ENCODE measurements around the gene ULBP3.
"Not testable (repeated sequence)": the region's sequence is repeated elsewhere in the genome, so short reads cannot be mapped to it uniquely, and the experiment has no call there.

ULBP3 gene

DNA sequence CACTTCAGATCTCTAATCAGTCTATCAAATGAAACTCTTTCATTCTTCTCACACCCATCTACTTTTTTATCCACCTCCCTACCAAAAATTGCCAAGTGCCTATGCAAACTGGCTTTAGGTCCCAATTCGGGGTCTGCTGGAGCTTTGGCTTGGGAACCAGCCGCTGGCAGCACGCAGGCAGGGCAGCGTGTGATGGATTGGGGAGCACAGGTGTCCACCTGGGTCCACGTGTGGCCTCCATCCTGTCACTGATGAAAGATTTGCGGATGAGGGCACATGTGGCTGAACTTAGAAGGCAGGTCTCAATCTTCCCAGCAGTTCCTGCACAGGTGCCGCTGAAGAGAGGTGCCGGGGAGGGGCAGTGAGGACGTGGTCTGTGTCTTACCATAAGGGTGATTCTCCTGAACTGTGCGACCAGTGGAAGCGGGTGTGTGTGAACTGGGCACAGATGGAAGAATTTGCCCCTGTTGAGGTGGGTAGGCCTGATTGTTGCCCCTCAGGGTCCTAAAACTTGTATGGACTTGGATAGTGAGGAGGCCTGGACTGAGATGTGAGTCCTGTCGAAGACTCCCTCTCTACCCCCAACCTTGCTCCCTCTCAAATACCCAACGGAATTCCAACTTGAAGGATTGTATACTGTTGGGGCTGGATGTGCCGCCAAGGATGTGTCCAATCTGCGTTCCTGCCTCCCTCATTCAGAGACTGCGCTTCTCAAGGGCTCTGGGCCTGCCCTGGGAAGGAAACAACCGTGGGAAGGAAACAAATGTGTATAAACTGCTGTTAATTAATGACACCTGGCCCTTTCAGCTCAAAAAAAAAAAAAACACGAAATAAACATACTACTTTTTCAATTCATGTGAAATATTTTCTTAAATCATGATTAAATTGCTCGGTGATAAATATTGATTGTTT is 25.2 kb downstream of the ULBP3 start:
- no peak for DNase-seq (ENCODE audit: extremely low read depth in 1 of 2, low read depth in 1 of 2)

DNA sequence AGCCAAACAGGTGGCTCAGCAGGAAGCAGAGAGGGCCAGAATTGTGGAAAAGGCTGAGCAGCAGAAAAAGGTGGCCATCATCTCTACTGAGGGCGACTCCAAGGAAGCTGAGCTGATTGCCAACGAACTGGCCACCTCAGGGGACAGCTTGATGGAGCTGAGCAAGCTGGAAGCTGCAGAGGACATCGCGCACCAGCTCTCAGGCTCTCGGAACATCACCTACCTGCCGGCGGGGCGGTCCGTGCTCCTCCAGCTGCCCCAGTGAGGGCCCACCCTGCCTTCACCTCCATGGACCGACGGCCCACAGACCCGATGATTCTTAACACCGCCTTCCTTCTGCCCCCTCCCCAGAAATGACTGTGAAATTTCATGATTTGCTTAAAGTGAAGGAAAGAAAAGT is 25.8 kb downstream of the ULBP3 start:
- DNase-seq (ENCODE audit: extremely low read depth in 1 of 2, low read depth in 1 of 2), result no peak

DNA sequence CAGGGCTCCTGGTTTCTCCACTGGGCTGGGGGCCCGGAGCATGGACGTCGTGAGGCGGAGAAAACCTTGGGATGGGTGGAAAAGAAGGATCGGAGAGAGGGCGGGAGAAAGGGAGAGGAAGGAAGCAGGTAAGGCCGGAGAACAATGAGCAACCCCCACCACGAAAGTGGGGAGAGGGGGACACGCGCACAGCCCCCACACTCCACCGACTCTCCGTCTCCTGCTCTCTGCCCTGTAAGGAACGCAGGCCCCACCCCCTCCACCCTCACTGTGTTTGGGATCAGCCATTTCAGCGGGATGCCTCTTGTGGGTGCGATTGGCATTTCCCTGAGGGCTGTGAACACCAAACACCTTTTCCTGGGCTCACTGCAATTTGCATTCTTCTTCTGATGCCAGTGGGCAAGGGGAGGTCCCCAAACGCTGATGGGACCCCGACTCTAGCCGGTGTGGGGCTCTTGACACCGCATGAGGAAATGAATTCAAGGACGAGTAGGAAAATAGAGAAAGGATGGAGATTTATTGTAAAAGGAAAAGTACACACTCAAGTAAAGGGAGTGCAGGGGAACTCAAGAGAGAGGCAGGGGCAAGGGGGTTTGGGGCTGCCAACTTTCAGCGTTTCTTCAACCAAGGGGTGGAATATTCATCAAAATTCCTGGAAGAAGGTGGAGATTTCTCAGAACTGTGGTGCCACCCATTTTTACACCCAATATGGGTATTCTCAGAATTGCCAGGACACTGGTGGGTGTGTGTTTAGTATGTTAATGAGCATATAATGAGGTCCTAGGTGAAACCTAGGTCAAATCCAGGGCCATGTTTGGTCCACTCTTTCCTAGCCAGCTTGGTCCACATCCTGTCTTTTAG is 30.5 kb downstream of the ULBP3 start:
- DNase-seq (ENCODE audit: extremely low read depth in 1 of 2, low read depth in 1 of 2), result no peak

DNA sequence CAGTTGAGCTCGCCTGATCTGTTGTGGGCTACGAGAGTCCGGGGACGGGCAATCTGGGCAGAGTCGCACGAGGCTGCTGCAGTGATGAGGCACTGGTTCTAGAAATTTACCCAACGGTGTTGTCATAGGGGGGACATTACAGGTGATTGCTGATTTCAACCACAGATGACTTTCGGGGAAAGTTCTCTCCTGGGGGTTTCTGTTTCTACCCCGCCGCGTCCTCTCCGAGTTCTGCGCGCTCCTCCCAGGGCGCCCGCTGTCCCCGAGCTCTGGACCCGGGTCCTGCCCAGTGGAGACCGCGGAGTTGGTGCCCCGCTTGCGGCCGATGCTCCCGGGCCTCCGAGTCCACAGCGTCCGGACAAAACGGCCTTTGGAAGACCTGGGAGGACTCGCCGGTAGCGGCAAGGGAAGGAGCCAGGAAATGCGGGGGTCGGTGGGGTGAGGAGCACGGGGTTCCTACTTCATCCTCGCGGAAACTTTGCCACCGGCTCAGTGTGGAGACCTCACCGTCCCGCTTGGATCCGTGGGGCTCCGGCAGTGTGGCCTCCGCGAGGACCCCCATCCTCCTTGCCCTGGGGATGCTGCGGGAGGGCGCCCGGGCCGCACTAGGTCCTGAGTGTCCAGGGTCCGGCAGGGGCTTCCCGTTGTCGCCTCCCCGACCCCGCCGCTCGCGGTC is 31.3 kb downstream of the ULBP3 start:
- no peak for DNase-seq (ENCODE audit: extremely low read depth in 1 of 2, low read depth in 1 of 2)

DNA sequence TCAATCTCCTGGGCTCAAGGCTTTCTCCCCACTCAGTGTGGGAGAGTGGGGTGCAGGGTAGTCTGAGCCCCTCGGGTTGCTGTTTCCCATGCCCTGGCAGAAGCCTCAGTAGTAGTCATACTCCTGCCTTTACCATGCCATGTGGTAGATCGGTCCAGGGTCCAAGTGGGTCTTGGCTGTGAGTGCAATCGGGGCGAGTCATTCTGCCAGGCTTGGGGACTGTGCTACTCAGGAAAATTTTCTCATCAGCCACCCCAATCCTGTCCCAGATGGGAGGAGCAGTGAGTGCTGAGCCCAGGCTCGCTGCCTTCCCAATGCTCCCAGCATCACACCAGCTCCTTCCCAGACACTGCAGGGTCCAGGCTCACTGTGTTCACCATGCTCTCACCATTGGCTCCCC is 32.8 kb downstream of the ULBP3 start:
- no peak for DNase-seq (ENCODE audit: extremely low read depth in 1 of 2, low read depth in 1 of 2)

DNA sequence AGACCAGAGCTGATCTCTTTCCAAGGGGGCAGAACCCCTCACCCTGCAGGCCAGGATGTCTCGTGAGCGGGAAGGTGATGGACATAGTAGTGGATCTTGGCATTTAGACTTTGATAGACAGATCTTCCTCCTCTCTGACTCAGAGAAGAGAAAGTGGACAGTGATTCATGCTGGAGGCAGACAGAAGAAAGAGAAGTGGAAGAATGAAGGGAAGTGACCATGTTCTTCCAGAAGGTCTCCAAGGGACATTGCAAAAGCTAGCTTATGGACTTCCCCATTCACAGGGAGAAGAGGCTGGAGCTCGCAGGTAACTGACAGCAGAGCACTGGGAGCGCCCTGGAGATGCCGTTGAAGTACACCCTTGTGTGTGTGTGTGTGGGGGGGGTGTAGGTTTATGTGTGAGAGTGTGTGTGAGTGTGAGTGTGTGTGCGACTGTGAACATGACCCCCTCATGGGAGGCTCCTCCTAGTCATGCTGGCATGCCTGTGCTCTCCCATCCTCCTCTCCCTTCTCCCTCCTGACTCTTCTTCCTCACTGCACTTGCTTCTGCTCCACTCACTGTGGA is 35.6 kb downstream of the ULBP3 start:
- DNase-seq (ENCODE audit: extremely low read depth in 1 of 2, low read depth in 1 of 2), result no peak

DNA sequence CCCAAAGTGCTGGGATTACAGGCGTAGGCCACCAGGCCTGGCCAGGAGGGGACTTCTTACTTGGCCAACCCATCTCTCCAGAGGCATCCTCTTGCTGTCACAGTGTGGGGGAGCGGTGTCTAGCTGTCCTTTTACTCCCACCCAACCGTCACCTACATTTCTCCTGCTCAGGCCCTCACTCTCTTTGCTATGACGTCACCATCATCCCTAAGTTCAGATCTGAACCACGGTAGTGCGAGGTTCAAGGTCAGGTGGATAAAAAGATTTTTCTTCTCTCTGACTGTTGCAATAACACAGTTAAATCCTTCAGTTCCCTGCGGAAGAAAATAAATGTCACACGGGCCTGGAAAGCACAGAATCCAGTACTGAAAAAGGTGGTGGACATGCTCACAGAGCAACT is 36.3 kb downstream of the ULBP3 start:
- no peak for DNase-seq (ENCODE audit: extremely low read depth in 1 of 2, low read depth in 1 of 2)

DNA sequence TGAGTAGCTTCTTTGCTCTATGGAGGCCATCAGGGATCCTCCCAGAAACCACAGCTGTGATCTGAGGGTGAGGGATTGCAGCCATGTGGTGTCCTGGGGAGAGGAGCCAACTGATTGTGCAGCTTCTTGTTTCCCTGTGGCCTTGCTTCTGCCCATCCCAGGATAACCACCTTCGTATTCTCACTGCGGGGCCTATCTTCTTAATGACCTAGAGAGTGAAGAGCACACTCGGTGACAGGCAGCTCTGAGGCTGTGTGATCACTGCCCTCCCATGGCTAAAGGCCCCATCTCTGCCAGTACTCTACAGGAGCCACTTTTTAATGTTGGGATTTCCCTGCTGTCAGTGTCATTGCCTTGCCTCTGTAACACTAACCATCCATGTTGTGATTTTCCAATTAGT is 38.3 kb downstream of the ULBP3 start:
- DNase-seq (ENCODE audit: extremely low read depth in 1 of 2, low read depth in 1 of 2), result no peak

DNA sequence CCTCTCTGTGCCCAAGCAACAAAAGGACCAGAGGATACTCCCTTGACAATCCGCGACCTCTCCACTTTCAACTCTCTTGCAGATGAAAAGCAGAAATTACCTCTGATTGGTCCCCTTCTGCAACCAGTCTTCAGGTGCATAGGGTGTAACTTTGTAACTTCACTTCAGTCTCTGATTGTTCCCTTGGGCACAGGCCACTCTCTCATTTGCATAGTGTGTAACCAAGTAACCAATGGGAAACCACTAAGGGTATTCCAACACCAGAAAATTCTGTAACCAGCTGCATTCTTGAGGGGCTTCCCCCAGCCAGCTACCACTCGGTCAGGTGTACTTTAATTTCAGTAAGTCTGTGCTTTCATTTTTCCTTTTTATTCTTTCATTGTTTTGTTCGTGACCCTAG is 39.2 kb downstream of the ULBP3 start:
- DNase-seq (ENCODE audit: extremely low read depth in 1 of 2, low read depth in 1 of 2), result no peak

DNA sequence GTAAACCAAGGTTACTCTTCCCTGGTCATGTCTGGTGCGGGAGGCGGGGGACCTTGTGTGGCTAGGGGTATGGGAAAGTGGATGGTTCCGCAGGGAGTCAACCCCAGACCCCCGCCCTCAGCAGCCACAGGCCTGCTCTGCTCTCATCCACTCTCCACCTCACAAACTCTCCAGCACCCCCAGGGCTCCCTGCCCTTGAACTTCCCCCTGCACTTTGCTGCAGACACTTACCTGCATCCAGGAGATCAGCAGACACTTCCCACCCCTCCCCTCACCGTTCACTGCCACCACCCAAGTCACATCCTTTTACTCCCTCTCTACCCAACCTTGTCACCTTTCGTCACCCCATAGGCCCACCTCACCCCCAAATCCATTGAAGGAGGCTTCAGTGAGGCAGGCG is 39.6 kb downstream of the ULBP3 start:
- no peak for DNase-seq (ENCODE audit: extremely low read depth in 1 of 2, low read depth in 1 of 2)

DNA sequence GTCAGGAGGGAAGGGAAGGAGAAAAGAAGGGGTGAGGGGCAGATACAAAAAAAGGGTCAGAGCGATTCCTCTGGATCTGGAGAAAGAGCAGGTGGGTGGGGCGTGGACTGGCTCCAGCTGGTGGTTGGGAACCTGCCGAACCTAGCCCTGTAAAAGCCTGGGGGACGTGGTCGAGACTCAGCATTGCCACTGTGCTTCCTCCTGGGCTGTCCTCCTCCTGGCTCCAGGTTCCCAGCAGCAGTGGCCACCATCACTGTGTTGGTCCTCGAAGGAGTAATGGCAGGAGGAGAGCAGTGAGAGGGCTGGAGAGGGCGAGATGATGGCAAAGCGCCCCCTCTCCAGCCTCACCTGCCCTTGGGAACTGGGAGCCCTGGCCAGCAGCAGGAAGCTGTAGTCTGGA is 40.1 kb downstream of the ULBP3 start:
- no peak for DNase-seq (ENCODE audit: extremely low read depth in 1 of 2, low read depth in 1 of 2)

DNA sequence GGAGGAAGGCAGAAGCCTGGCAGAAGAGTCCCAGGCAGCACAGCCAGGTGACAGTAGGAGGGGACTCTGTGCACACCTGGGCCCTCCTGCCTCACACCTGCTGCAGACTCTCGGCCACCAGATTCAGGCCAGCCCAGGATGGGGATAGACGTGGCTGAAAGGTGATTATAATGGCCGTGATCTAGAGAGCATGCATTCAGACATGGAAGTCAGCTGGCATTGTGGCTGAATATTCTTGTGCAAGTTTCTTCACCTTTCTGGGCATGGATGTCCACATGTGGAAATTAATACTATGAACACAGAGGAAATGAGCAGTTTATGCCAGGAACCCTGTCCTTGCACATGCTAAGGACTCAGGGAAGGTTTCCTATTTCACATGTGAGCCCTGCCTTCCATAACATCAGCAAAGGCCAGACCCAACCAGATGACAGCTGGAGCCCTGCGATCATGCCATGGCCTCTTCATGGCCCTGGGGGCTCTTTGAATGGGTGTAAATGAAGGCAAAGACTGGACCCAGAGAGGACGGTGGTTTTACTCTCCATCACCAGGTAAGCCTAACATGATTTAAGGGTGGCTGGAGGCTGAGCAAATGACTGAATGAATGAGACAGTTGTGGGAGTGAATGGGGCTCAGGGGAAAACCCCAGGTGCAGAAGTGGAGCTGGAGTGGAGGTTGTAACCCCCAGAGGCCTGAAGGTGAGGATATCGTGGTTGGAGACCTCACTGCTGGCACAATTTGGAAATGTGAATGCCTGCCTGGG is 40.9 kb downstream of the ULBP3 start:
- no peak for DNase-seq (ENCODE audit: extremely low read depth in 1 of 2, low read depth in 1 of 2)

DNA sequence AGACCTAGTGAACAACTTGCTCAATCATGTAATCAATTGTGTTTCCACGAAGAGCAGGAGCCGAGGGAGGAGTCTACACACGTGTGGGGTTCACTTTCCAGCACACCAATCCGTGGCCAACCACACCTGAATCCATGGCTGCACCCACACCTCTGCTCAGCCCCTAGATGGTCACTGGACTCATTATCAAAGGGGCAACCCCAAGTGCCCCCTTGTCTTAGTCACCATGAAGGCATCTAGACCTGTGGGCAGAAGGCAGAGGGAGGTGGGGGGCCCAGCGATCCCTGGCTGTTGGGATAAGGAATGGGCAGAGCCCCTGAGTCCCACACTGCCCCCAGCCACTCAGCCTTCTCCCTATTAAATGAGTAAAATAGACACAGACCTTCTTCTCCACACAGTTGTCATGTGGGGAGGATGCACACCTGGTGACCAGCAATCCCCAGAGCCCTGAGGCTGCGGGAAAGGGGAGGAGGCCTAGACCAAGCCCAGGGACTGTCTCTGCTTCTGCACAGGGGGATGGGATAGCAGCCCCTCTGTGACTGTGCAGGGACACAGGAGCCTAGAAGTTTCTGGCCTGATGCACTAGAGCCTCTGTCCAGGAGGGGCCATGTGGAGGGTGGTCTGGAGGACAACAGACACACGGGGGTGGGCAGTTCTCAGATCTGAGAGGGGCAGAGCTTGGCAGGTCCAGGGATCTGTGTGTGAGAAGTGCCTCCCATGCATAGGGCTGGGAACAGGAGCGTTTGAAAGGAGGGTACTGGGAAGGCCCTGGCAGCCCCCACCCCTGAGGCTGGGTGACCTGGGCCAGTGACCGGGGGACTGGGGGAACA is 41.7 kb downstream of the ULBP3 start:
- no peak for DNase-seq (ENCODE audit: extremely low read depth in 1 of 2, low read depth in 1 of 2)

DNA sequence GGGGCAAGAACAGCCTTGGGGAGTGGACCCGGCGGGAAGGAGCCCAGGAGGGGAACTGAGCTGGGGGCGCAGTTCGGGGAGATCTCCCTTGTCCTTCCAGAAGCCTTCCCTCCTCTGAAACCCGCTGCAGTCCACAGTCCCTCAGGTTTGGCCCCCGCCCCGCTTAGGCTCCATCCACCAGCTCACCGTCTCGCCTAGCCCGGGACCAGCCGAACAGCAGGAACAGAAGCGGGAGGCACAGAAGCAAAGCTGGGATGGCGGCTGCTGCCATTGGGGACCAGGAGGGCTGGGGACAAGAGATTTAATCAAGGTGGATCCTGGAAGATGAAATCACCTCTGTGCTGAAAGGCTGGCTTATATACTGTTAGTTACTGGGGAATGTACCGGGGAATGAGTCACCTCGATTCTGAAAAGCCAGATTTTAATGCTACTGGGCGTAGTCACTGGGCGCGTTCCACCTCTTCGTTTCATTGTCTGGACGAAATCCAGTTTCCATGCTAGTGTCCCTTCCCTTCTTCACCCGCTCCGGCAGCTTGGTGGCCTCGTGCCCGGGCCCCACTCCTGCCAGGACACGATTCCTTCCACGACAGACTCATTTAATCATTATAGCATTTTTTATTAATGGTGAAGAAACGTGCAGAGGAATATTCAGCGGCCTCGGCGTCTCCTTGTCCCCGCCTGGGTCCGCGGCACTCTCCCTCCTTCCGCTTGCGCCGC is 43.6 kb downstream of the ULBP3 start, which contains the start of gene RAET1L:
RAET1L (minus strand) TSS at position 332 of the 717 bp plus-strand sequence; CDS start at position 271, 61 bp downstream.
- no peak for DNase-seq (ENCODE audit: extremely low read depth in 1 of 2, low read depth in 1 of 2)

DNA sequence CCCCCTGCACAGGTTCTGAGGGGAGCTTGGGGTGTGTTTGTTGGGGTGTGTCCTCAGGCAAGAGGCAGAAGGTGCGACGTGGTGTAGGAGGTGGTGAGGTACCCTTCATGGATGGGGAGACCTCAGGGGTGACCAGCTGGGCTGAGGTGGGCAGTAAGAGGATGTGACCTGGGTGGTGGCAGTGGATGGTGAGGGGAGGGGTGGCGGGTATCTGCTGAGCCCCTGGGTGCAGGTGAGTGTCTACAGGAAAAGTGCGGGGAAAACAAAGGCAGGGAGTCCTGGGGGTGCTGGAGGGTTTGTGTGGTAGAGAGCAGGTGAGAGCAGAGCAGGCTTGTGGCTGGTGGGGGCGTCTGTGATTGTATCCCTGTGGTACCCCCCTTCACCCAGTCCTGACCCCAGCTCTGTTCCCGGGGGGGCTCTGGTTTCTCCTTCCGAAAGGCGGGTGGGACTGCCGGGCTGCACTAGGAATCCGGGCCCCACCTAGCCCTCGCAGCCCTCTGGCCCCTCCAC is 44.2 kb downstream of the ULBP3 start:
- DNase-seq (ENCODE audit: extremely low read depth in 1 of 2, low read depth in 1 of 2), result no peak

DNA sequence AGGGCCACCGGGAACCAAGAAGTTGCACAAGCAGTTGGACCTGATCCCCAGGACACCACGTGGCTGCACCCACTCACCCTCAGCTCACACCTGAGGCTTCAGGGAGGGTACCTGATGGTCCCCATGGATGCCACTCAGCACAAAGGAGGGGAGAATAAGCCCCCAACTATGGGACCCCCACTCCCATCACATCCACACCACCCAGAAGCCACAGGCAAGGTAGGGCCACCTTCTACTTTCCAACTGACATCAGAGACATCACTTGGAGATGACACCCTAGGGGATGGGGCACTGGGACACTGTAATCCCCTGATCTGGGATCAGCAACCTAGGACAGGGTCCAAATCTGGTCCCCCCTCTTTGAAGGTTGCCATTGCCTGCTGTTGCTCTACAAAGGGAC is 44.9 kb downstream of the ULBP3 start:
- DNase-seq (ENCODE audit: extremely low read depth in 1 of 2, low read depth in 1 of 2), result not testable (repeated sequence)

DNA sequence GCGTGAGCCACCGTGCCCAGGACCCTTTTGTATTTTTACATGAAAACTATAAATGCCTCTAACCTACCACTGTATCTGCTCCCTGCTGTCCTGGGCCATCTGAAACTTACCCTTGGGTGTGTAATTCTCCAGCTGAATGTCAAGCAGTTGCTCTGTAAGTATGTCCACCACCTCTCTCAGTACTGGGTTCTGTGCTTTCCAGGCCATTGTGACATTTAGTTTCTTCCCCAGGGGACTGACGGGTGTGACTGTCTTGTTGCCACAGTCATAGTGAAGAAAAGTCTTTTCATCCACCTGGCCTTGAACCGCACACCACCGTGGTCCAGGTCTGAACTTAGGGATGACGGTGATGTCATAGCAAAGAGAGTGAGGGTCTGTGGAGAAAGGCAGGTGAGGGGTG is 47.1 kb downstream of the ULBP3 start:
- not testable (repeated sequence) for DNase-seq (ENCODE audit: extremely low read depth in 1 of 2, low read depth in 1 of 2)

DNA sequence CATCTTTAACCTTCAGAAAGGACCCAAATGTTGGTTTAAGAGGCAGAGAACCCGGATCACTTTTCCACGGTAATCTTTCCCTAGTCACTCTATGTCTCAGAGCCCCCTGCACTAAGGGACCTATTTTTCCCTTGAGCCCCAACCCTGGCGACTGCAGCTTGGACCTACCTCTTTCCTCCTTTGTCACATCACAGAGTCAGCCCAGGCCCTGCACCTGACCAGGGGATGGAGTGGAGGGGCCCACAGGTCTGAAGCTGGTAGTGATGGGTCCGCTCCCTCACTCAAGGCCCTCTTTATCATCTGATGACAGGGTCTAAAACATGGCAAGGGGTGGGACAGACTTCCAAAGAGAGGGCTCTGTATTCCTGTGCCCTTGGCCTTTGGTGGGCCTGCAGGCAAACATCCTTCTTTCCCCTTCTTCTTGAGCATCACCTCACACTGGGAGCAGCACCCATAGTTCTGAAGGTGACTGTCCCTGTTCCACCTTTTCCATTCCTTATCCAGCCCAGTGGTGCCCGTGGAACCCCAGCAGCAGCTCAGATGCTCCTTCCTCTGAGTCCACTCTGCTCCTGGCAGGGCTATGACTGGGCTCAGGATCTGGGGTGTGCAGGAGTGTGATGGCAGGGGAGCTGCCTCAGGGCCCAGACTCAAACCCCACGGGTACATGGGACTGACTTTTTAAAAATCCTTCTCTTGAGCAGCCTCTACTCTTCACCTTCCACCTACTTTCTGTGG is 49.9 kb downstream of the ULBP3 start:
- no peak for DNase-seq (ENCODE audit: extremely low read depth in 1 of 2, low read depth in 1 of 2)
